WTC11 (cell line): ENCODE results near the gene HLCS. TPM values are rescaled to one million over a fixed set of nuclear protein-coding genes. Genes with fewer than 3 reads are reported as not detected.

Source experiments
- ATAC-seq: fragments of 200-7000 bp; cut with Tn5 transposase; 2 replicates; pipeline ENCODE4 v1.10.0; 2021; ENCODE audit warnings: mild to moderate bottlenecking, moderate library complexity
- CTCF ChIA-PET: fragments of 300-600 bp; sonication (Branson Sonifier 250); formaldehyde crosslinking; loops from one replicate; lab custom pipeline; 2021; ENCODE audit warnings: antibody characterized with exemption; lab: Charles Lee
- POLR2A ChIA-PET: fragments of 350-600 bp; sonication (Branson Sonifier 250); formaldehyde crosslinking; loops from one replicate; lab custom pipeline; 2021; ENCODE audit warnings: antibody characterized with exemption; lab: Charles Lee
- DNase-seq: peaks from one replicate; pipeline ENCODE4 v3.0.0; 2021; ENCODE audit warnings: low spot score
- H3K27ac Mint-ChIP-seq: 2 replicates; pipeline ENCODE4 v1.8.0; 2021; ENCODE audit warnings: mixed read lengths
- H3K27me3 Mint-ChIP-seq: 2 replicates; pipeline ENCODE4 v1.8.0; 2021; ENCODE audit warnings: low read depth, mild to moderate bottlenecking, moderate library complexity, mixed read lengths
- H3K36me3 Mint-ChIP-seq: 2 replicates; pipeline ENCODE4 v1.8.0; 2021; ENCODE audit warnings: mixed read lengths
- H3K4me1 Mint-ChIP-seq: 2 replicates; pipeline ENCODE4 v1.8.0; 2022; ENCODE audit warnings: mixed read lengths
- H3K4me3 Mint-ChIP-seq: 2 replicates; pipeline ENCODE4 v1.8.0; 2021; ENCODE audit warnings: mild to moderate bottlenecking, moderate library complexity, mixed read lengths
- H3K9me3 Mint-ChIP-seq: 2 replicates; pipeline ENCODE4 v1.8.0; 2021; ENCODE audit warnings: mixed read lengths
- ATF1 ChIP-seq: sonication (generic); formaldehyde crosslinking; IDR thresholded peaks from 2 replicates; pipeline ENCODE4 v1.8.1; 2023; ENCODE audit warnings: mild to moderate bottlenecking, moderate library complexity, missing genetic modification reagents
- CREB1 ChIP-seq: sonication (generic); formaldehyde crosslinking; IDR thresholded peaks from 2 replicates; pipeline ENCODE4 v1.8.0; 2023; ENCODE audit warnings: mild to moderate bottlenecking, missing genetic modification reagents
- FOXK1 ChIP-seq: sonication (generic); formaldehyde crosslinking; IDR thresholded peaks from 2 replicates; pipeline ENCODE4 v1.8.0; 2022; ENCODE audit warnings: mild to moderate bottlenecking, moderate library complexity, missing genetic modification reagents
- HMGA2 ChIP-seq: fragments of 250-450 bp; sonication (Bioruptor Pico); IDR thresholded peaks from 2 replicates; pipeline ENCODE4 v1.4.0; 2021; ENCODE audit warnings: mild to moderate bottlenecking, moderate library complexity
- IRF2 ChIP-seq: sonication (generic); formaldehyde crosslinking; IDR thresholded peaks from 2 replicates; pipeline ENCODE4 v1.8.0; 2022; ENCODE audit warnings: low read depth, missing genetic modification reagents, borderline replicate concordance
- JAZF1 ChIP-seq: fragments of 250-450 bp; sonication (Bioruptor Pico); IDR thresholded peaks from 2 replicates; pipeline ENCODE4 v1.9.0; 2021; ENCODE audit warnings: moderate library complexity, mild to moderate bottlenecking, inconsistent platforms
- KAT7 ChIP-seq: sonication (generic); formaldehyde crosslinking; IDR thresholded peaks from 2 replicates; pipeline ENCODE4 v1.8.1; 2023; ENCODE audit warnings: missing genetic modification reagents, mild to moderate bottlenecking, borderline replicate concordance
- MYBL2 ChIP-seq: sonication (generic); formaldehyde crosslinking; IDR thresholded peaks from 2 replicates; pipeline ENCODE4 v1.8.1; 2023; ENCODE audit warnings: mild to moderate bottlenecking, moderate library complexity, missing genetic modification reagents
- NR2C2 ChIP-seq: sonication (generic); formaldehyde crosslinking; IDR thresholded peaks from 2 replicates; pipeline ENCODE4 v1.8.0; 2022; ENCODE audit warnings: mild to moderate bottlenecking, missing genetic modification reagents
- NR3C1 ChIP-seq: sonication (generic); formaldehyde crosslinking; conservative IDR thresholded peaks from 2 replicates; pipeline ENCODE4 v1.8.1; 2023; ENCODE audit warnings: low read depth, mild to moderate bottlenecking, missing genetic modification reagents
- OVOL2 ChIP-seq: fragments of 250-450 bp; sonication (Bioruptor Pico); IDR thresholded peaks from 2 replicates; pipeline ENCODE4 v1.9.0; 2021; ENCODE audit warnings: mild to moderate bottlenecking, borderline replicate concordance
- RORB ChIP-seq: fragments of 250-450 bp; sonication (Bioruptor Pico); IDR thresholded peaks from 2 replicates; pipeline ENCODE4 v1.9.0; 2021; ENCODE audit warnings: mild to moderate bottlenecking
- TP53 ChIP-seq: sonication (generic); formaldehyde crosslinking; IDR thresholded peaks from 2 replicates; pipeline ENCODE4 v1.8.1; 2023; ENCODE audit warnings: mild to moderate bottlenecking, missing genetic modification reagents
- ZNF121 ChIP-seq: sonication (generic); formaldehyde crosslinking; IDR thresholded peaks from 2 replicates; pipeline ENCODE4 v1.8.0; 2023; ENCODE audit warnings: missing genetic modification reagents
- ZNF232 ChIP-seq: sonication (generic); formaldehyde crosslinking; IDR thresholded peaks from 2 replicates; pipeline ENCODE4 v1.8.0; 2022; ENCODE audit warnings: mild to moderate bottlenecking, missing genetic modification reagents
- ZNF416 ChIP-seq: fragments of 250-450 bp; sonication (Bioruptor Pico); IDR thresholded peaks from 2 replicates; pipeline ENCODE4 v1.9.0; 2021; ENCODE audit warnings: mild to moderate bottlenecking, inconsistent platforms
- total RNA-seq: library from RNA; stranded (reverse); gene quantifications from 3 replicates; pipeline ENCODE4 v1.2.3, GENCODE V29; 2021
- TF ChIP-seq, protein P1 (sequence below): sonication (generic); formaldehyde crosslinking; IDR thresholded peaks from 2 replicates; pipeline ENCODE4 v1.8.1; 2022; ENCODE audit warnings: mild to moderate bottlenecking, moderate library complexity, missing genetic modification reagents
- TF ChIP-seq, protein P2 (sequence below): fragments of 200-600 bp; IDR thresholded peaks from 2 replicates; pipeline ENCODE4 v1.8.0; 2022; ENCODE audit warnings: antibody characterized with exemption
- TF ChIP-seq, protein P3 (sequence below): sonication (generic); formaldehyde crosslinking; IDR thresholded peaks from 2 replicates; pipeline ENCODE4 v1.8.1; 2023; ENCODE audit warnings: mild to moderate bottlenecking, missing genetic modification reagents, borderline replicate concordance
- TF ChIP-seq, protein P4 (sequence below): sonication (generic); formaldehyde crosslinking; IDR thresholded peaks from 2 replicates; pipeline ENCODE4 v1.8.1; 2023; ENCODE audit warnings: mild to moderate bottlenecking, missing genetic modification reagents, moderate library complexity
- TF ChIP-seq, protein P5 (sequence below): fragments of 250-450 bp; sonication (Bioruptor Pico); IDR thresholded peaks from 2 replicates; pipeline ENCODE4 v1.9.0; 2021; ENCODE audit warnings: mild to moderate bottlenecking
- TF ChIP-seq, protein P6 (sequence below): fragments of 250-450 bp; sonication (Bioruptor Pico); IDR thresholded peaks from 2 replicates; pipeline ENCODE4 v1.9.0; 2021; ENCODE audit warnings: moderate library complexity, mild to moderate bottlenecking, inconsistent platforms, borderline replicate concordance
- TF ChIP-seq, protein P7 (sequence below): sonication (generic); formaldehyde crosslinking; conservative IDR thresholded peaks from 2 replicates; pipeline ENCODE4 v1.8.1; 2022; ENCODE audit warnings: mild to moderate bottlenecking, missing genetic modification reagents

The HLCS gene
- total RNA-seq, 1 experiment from 2014 or later = 9.3 TPM

DNA sequence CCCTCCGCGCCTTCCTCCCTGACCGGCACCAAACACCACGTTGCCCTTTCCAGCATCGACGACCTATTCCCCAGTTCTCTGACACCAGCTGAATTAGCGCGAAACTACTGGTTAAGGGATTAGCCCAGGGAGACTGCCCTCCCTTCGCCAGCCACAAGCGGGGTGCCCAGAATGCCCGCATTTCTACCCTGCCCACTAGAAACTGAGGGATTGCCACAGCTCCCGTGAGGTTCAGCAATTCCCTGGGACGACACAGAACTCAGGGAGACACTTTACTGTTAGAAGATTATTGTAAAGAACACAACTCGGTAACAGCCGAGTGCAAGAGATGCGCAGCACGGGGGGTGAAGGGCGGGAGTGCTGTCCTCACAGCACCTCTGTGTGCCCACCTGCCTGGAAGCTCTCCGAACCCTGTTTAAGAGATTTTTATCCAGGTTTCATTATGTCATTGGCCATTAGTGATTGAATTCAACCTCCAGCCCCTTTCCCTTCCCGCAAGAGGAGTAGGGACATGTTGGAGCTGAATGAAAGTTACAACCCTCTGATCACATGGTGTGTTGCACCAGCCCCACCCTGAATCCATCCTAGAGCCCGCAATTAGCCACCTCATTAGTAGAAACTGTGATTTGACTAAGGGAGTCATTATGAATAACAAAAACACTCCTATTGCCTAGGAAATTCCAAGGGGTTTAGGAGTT, 24.2 kb upstream of the HLCS start (continued):
- TF ChIP-seq IRF2 (CRISPR knock-in tag) (peak; percentile 38; the same call in 1 of the 2 replicates), NR2C2 (CRISPR knock-in tag) (peak; percentile 65; the same call in 1 of the 2 replicates), CREB1 (CRISPR knock-in tag) (0 out of 2 replicates have a peak, but pooled peaks have one; percentile 70), MYBL2 (CRISPR knock-in tag) (no peak), ZNF121 (CRISPR knock-in tag) (no peak)
- TF ChIP-seq, protein P1, sequence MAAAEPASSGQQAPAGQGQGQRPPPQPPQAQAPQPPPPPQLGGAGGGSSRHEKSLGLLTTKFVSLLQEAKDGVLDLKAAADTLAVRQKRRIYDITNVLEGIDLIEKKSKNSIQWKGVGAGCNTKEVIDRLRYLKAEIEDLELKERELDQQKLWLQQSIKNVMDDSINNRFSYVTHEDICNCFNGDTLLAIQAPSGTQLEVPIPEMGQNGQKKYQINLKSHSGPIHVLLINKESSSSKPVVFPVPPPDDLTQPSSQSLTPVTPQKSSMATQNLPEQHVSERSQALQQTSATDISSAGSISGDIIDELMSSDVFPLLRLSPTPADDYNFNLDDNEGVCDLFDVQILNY (CRISPR knock-in tag) = no peak; the same call in 1 of the 2 replicates

DNA sequence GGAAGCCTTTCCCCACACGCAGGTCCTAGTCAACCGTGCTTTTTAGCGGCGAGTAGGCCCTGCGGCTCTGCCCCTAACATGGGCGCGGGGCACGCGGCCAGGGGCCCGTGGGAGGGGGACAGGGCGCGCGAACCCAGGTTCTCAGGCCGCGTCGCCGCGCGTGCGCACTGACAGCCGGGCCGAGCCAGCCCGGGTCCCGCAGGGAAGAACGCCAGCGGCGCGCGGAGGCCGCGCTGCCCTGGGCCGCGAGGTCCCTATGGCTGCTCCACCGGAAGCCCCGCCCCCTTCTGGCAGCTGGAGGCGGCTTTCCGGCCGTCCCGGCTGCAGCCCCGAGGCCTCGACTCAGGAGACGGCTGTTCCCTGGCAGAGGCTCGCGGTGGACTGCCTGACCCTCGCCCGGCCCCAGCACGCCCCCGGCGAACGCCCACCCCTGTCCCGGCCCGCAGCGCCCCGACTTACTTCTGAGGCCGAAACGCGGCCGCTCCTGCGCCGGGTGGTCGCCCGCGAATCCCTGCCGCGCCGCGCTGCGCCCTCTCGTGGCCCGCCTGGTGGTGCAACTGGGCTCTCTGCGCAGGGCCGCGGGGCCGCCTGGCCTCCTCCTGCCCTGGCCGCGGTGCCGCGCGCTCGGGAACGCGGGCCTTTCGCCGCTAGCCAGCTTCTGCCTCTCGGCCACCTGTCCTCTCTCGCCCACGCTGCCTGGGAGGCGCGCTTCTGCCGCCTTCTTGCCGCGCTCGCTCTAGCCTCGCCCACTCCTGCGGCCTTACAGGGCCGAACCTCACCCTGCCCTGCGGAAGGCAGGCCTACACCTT, 23.4 kb upstream of the HLCS start:
- Mint-ChIP-seq H3K9me3 (no peaks in the 10 kb centered on the region), H3K36me3 (no peaks in the 10 kb centered on the region), H3K27me3 (peaks cover 18% of the 10 kb centered on the region), H3K27ac (peak overlapping the region; percentile 94), H3K4me3 (peak overlapping the region; percentile 76), H3K4me1 (peaks cover 30% of the 10 kb centered on the region)
- CTCF ChIA-PET = interaction anchor here (0.6 to 4.6 kb wide), 19 partner anchors 10 to 265 kb away, joined by 3 to 48 read pairs (median 5); partner anchors contain the start of genes HLCS and RIPPLY3
- DNase-seq (peak; percentile 92), ATAC-seq (peak; percentile 87)
- POLR2A ChIA-PET = interaction anchor here (1.0 kb wide), 3 partner anchors 17 to 49 kb away, joined by 3 to 4 read pairs (median 4); partner anchors contain the start of gene RIPPLY3
- TF ChIP-seq, protein P2, sequence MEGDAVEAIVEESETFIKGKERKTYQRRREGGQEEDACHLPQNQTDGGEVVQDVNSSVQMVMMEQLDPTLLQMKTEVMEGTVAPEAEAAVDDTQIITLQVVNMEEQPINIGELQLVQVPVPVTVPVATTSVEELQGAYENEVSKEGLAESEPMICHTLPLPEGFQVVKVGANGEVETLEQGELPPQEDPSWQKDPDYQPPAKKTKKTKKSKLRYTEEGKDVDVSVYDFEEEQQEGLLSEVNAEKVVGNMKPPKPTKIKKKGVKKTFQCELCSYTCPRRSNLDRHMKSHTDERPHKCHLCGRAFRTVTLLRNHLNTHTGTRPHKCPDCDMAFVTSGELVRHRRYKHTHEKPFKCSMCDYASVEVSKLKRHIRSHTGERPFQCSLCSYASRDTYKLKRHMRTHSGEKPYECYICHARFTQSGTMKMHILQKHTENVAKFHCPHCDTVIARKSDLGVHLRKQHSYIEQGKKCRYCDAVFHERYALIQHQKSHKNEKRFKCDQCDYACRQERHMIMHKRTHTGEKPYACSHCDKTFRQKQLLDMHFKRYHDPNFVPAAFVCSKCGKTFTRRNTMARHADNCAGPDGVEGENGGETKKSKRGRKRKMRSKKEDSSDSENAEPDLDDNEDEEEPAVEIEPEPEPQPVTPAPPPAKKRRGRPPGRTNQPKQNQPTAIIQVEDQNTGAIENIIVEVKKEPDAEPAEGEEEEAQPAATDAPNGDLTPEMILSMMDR = peak; percentile 78
- no peak for TF ChIP-seq ZNF416 (CRISPR knock-in tag)
- TF ChIP-seq ATF1 = peak; percentile 44; the same call in 1 of the 2 replicates
- no peak for TF ChIP-seq IRF2 (CRISPR knock-in tag)
- TF ChIP-seq FOXK1 (CRISPR knock-in tag) = peak; percentile 76; the same call in 1 of the 2 replicates
- no peak for TF ChIP-seq RORB (CRISPR knock-in tag)
- TF ChIP-seq, protein P3, sequence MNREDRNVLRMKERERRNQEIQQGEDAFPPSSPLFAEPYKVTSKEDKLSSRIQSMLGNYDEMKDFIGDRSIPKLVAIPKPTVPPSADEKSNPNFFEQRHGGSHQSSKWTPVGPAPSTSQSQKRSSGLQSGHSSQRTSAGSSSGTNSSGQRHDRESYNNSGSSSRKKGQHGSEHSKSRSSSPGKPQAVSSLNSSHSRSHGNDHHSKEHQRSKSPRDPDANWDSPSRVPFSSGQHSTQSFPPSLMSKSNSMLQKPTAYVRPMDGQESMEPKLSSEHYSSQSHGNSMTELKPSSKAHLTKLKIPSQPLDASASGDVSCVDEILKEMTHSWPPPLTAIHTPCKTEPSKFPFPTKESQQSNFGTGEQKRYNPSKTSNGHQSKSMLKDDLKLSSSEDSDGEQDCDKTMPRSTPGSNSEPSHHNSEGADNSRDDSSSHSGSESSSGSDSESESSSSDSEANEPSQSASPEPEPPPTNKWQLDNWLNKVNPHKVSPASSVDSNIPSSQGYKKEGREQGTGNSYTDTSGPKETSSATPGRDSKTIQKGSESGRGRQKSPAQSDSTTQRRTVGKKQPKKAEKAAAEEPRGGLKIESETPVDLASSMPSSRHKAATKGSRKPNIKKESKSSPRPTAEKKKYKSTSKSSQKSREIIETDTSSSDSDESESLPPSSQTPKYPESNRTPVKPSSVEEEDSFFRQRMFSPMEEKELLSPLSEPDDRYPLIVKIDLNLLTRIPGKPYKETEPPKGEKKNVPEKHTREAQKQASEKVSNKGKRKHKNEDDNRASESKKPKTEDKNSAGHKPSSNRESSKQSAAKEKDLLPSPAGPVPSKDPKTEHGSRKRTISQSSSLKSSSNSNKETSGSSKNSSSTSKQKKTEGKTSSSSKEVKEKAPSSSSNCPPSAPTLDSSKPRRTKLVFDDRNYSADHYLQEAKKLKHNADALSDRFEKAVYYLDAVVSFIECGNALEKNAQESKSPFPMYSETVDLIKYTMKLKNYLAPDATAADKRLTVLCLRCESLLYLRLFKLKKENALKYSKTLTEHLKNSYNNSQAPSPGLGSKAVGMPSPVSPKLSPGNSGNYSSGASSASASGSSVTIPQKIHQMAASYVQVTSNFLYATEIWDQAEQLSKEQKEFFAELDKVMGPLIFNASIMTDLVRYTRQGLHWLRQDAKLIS (CRISPR knock-in tag) = no peak
- peak; percentile 87 for TF ChIP-seq MYBL2 (CRISPR knock-in tag)
- TF ChIP-seq JAZF1 (CRISPR knock-in tag) = no peak
- no peak for TF ChIP-seq OVOL2 (CRISPR knock-in tag)
- TF ChIP-seq, protein P4, sequence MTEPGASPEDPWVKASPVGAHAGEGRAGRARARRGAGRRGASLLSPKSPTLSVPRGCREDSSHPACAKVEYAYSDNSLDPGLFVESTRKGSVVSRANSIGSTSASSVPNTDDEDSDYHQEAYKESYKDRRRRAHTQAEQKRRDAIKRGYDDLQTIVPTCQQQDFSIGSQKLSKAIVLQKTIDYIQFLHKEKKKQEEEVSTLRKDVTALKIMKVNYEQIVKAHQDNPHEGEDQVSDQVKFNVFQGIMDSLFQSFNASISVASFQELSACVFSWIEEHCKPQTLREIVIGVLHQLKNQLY (CRISPR knock-in tag) = no peak
- peak; percentile 94 for TF ChIP-seq KAT7 (CRISPR knock-in tag)
- TF ChIP-seq, protein P5, sequence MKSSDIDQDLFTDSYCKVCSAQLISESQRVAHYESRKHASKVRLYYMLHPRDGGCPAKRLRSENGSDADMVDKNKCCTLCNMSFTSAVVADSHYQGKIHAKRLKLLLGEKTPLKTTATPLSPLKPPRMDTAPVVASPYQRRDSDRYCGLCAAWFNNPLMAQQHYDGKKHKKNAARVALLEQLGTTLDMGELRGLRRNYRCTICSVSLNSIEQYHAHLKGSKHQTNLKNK (CRISPR knock-in tag) = no peak
- TF ChIP-seq HMGA2 = no peak
- TF ChIP-seq, protein P6, sequence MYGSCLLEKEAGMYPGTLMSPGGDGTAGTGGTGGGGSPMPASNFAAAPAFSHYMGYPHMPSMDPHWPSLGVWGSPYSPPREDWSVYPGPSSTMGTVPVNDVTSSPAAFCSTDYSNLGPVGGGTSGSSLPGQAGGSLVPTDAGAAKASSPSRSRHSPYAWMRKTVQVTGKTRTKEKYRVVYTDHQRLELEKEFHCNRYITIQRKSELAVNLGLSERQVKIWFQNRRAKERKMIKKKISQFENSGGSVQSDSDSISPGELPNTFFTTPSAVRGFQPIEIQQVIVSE (CRISPR knock-in tag) = no peak
- TF ChIP-seq NR3C1 = no peak
- TF ChIP-seq, protein P7, sequence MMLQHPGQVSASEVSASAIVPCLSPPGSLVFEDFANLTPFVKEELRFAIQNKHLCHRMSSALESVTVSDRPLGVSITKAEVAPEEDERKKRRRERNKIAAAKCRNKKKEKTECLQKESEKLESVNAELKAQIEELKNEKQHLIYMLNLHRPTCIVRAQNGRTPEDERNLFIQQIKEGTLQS = no peak
- peak; percentile 87; the same call in 1 of the 2 replicates for TF ChIP-seq TP53
- no peak; the same call in 1 of the 2 replicates for TF ChIP-seq ZNF232 (CRISPR knock-in tag)
